ENCODE results near the gene RNASEH2C. TPM values are rescaled to one million over a fixed set of nuclear protein-coding genes. Genes with fewer than 3 reads are reported as not detected.

The RNASEH2C gene
- total RNA-seq, 1 donor: 26.4 TPM

DNA sequence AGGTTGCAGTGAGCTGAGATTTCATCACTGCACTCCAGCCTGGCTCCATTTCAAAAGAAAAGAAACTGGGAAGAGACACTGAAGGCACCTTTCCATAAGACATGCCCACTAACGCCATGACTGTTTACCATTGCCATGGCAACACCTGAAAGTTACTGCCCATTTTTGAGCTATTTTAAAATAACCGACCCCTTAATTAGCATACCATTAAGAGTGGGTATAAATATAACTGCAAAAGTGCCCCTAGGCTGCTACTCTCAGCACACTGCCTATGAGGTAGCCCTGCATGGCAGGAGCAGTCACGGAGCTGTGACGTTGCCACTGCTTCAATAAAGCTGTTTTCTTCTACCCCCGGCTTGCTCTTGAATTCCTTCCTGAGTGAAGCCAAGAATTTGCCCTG, 9.9 kb upstream of the RNASEH2C start:
- Histone ChIP-seq H3K4me3 (ENCODE audit: low read length) (no peak overlapping the region), H3K27me3 (ENCODE audit: insufficient read depth, low read length) (peaks cover 4% of the 10 kb centered on the region), H3K9me3 (ENCODE audit: low read depth, low read length) (no peaks in the 10 kb centered on the region), H3K4me1 (ENCODE audit: insufficient read depth, low read length) (no peaks in the 10 kb centered on the region)

DNA sequence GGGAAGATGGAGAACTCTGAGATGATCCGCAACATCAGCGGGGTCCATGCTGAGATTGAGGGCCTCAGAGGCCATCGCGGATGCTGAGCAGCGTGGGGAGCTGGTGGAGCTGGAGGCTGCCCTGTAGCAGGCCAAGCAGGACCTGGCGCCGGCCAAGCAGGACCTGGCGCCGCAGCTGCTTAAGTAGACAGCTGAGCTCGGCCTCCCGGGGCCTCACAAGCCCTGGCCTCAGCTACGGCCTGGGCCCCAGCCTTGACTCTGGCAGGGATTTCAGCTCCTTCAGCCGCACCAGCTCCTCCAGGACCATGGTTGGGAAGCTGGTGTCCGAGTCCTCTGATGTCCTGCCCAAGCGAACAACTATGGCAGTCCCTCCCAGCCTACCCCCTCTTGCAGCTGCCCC, 7.3 kb upstream of the RNASEH2C start:
- Histone ChIP-seq H3K9me3 (ENCODE audit: low read depth, low read length) (no peaks in the 10 kb centered on the region), H3K4me1 (ENCODE audit: insufficient read depth, low read length) (no peaks in the 10 kb centered on the region), H3K4me3 (ENCODE audit: low read length) (no peak overlapping the region), H3K27me3 (ENCODE audit: insufficient read depth, low read length) (peaks cover 4% of the 10 kb centered on the region)

DNA sequence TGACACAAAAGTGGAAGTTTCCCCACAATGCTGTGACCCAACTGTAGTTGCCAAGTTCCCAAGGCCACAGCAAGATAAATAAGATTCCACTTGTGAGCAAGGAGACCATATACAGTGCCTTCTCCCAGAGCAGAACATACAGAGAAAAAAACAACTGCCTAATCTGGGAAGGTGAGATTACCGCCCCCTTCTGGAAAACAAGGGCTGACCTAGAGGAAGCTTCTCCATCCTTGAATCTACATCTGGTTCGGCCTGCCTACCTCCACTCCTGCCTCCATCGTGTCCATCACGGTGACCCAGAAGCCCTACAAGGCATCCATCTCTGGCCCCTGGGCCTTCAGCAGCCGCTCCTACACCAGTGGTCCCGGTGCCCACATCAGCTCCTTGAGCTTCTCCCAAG, 6.1 kb upstream of the RNASEH2C start:
- Histone ChIP-seq H3K4me3 (ENCODE audit: low read length) (no peak overlapping the region), H3K9me3 (ENCODE audit: low read depth, low read length) (no peaks in the 10 kb centered on the region), H3K4me1 (ENCODE audit: insufficient read depth, low read length) (no peaks in the 10 kb centered on the region), H3K27me3 (ENCODE audit: insufficient read depth, low read length) (no peaks in the 10 kb centered on the region)

DNA sequence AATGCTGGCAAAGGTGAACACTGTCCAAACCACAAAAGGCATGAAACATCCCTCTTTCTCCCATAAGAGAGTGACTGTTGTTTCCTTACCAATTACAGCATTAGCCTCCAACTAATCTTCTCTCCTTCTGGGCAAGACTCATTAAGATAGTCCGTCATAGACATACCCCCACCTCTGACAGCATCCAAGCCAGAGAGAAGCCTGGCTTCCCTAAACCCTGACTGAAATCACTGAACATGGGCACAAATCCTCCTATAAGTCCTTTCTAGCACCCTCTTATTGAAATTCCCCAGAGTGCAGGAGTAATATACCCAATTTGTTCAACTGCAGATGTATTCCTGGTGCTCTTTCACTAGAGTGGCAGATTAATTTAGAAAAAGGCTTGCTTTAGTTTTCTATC, 1.7 kb upstream of the RNASEH2C start:
- Histone ChIP-seq H3K4me1 (ENCODE audit: insufficient read depth, low read length) (peaks cover 28% of the 10 kb centered on the region), H3K9me3 (ENCODE audit: low read depth, low read length) (no peaks in the 10 kb centered on the region), H3K27me3 (ENCODE audit: insufficient read depth, low read length) (no peaks in the 10 kb centered on the region), H3K4me3 (ENCODE audit: low read length) (no peak overlapping the region)

DNA sequence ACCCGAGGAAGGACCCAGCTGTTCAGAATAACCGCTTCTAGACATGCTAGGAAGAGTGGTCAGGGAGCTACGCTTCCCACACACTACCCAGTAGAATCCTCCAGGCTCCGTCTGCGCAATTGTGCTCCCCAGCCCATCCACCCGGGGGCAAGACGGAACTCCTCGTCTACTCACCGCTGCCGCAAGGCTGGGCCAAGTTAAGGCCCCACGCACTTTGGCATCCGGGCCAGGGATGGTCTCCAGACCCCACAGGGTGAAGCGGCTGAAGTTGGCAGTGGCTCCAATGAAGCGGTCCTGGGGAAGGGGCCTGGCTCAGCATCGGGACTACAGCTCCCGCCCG, 757 bp downstream of the RNASEH2C start:
- H3K4me1 ChIP-seq (ENCODE audit: insufficient read depth, low read length): peaks cover 28% of the 10 kb centered on the region
- peak overlapping the region; percentile 74 for H3K4me3 ChIP-seq (ENCODE audit: low read length)
- no peaks in the 10 kb centered on the region for H3K27me3 ChIP-seq (ENCODE audit: insufficient read depth, low read length)
- no peaks in the 10 kb centered on the region for H3K9me3 ChIP-seq (ENCODE audit: low read depth, low read length)

DNA sequence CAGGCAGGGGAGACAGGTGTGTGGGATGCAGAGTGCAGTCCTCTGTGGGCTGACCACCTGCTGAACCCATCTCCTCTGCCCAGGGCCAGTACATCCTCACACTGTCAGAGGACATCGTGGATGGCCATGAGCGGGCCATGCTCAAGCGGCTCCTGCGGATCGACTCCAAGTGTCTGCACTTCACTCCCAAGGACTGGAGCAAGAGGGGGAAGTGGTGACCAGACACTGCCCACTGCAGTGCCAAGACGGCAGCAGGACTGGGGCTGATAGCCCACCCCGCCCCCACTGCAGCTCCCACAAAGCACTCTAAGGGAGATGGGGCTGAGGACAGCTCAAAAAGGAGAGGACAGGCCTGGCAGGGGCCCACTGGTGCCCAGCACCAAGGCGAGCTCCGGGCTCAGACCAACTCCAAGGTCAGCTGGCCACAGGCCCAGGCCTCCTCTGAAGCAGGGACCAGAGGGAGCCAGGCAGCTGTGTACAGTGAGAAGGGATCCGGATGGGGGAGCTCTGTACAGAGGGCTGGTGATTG, 1.6 kb downstream of the RNASEH2C start:
- H3K4me3 ChIP-seq (ENCODE audit: low read length): no peak overlapping the region
- H3K9me3 ChIP-seq (ENCODE audit: low read depth, low read length): no peaks in the 10 kb centered on the region
- H3K27me3 ChIP-seq (ENCODE audit: insufficient read depth, low read length): no peaks in the 10 kb centered on the region
- H3K4me1 ChIP-seq (ENCODE audit: insufficient read depth, low read length): peaks cover 28% of the 10 kb centered on the region

DNA sequence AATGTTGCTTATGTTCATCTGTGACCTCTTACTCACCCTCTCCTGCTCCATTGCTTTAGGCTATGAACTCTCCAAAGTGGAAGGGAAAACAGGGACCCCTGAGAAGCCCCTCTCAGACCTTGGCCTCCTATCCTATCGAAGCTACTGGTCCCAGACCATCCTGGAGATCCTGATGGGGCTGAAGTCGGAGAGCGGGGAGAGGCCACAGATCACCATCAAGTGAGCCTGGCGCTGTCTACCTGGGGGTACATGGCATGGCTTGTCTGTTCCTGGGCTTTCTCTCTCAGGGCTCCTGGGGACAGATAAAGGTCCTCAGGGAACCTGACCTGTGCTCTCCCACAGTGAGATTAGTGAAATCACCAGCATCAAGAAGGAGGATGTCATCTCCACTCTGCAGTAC, 2.1 kb downstream of the RNASEH2C start:
- Histone ChIP-seq H3K4me1 (ENCODE audit: insufficient read depth, low read length) (peaks cover 28% of the 10 kb centered on the region), H3K9me3 (ENCODE audit: low read depth, low read length) (no peaks in the 10 kb centered on the region), H3K4me3 (ENCODE audit: low read length) (no peak overlapping the region), H3K27me3 (ENCODE audit: insufficient read depth, low read length) (no peaks in the 10 kb centered on the region)

DNA sequence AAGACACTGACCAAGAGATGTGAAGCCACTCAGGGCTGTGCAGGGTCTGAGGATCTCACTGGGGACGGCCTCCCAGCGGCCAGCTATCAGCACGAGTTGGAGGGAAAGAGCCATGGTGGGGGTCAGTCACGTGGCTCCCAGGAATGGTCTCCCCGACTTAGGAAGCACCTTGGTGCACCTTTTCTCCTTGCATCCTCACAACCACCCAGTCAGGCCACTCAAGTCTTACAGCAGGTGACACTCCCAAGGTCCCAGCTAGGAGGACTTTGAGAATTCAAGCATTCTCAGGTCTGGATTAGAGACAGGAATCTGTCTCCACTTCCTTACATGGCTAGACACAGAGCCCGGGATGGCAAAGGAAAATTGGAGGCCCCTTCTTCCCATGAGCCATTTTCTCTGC, 2.7 kb downstream of the RNASEH2C start:
- no peak overlapping the region for H3K4me3 ChIP-seq (ENCODE audit: low read length)
- peaks cover 35% of the 10 kb centered on the region for H3K4me1 ChIP-seq (ENCODE audit: insufficient read depth, low read length)
- no peaks in the 10 kb centered on the region for H3K9me3 ChIP-seq (ENCODE audit: low read depth, low read length)
- no peaks in the 10 kb centered on the region for H3K27me3 ChIP-seq (ENCODE audit: insufficient read depth, low read length)

- Histone ChIP-seq H3K4me3 (ENCODE audit: low read length) (no peak overlapping the region), H3K9me3 (ENCODE audit: low read depth, low read length) (no peaks in the 10 kb centered on the region), H3K4me1 (ENCODE audit: insufficient read depth, low read length) (peaks cover 40% of the 10 kb centered on the region), H3K27me3 (ENCODE audit: insufficient read depth, low read length) (no peaks in the 10 kb centered on the region)
Observed at GRCh38 chr11:65716774-65717405, 3.7 kb downstream of the RNASEH2C start.

GRCh38 chr11:65716302-65716701, 4.3 kb downstream of the RNASEH2C start:
- Histone ChIP-seq H3K4me1 (ENCODE audit: insufficient read depth, low read length) (peaks cover 42% of the 10 kb centered on the region), H3K4me3 (ENCODE audit: low read length) (no peak overlapping the region), H3K27me3 (ENCODE audit: insufficient read depth, low read length) (no peaks in the 10 kb centered on the region), H3K9me3 (ENCODE audit: low read depth, low read length) (no peaks in the 10 kb centered on the region)

DNA sequence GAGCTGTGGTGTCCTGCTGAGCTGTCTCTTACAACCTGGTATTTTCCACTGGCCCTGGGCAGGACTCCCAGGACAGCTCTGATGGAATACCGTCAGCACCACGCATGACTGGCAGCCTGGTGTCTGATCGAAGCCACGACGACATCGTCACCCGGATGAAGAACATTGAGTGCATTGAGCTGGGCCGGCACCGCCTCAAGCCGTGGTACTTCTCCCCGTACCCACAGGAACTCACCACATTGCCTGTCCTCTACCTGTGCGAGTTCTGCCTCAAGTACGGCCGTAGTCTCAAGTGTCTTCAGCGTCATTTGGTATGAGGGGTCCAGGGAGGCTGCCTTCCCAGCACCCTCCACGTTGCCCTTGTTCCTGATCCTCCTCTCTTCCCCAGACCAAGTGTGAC, 6.2 kb downstream of the RNASEH2C start:
- H3K4me1 ChIP-seq (ENCODE audit: insufficient read depth, low read length): peaks cover 39% of the 10 kb centered on the region
- H3K4me3 ChIP-seq (ENCODE audit: low read length): no peak overlapping the region
- H3K9me3 ChIP-seq (ENCODE audit: low read depth, low read length): no peaks in the 10 kb centered on the region
- no peaks in the 10 kb centered on the region for H3K27me3 ChIP-seq (ENCODE audit: insufficient read depth, low read length)

DNA sequence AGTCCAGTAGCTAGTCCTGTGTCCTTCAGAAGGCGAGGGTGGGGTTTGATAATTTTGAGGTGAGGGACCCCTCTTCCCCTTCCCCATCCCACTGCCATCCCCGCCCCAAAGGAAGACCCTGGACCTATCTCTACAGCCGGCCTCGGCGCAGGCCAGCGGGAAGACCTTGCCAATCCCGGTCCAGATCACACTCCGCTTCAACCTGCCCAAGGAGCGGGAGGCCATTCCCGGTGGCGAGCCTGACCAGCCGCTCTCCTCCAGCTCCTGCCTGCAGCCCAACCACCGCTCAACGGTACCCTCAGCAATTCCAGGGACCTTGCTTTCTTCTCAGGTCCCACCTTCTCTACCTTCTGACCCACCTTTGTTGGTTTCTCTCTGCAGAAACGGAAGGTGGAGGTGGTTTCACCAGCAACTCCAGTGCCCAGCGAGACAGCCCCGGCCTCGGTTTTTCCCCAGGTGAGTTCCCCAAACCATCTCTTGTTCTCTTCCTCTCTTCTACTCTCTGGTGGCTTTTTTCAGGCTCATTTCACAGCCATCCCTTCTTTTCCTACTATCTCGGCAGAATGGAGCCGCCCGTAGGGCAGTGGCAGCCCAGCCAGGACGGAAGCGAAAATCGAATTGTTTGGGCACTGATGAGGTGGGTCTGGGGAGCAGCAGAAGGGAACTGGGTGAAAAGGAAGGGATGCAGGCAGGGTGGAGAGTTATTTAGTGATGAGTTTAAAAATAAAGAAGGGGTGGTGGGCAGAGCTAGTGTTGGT, 7.2 kb downstream of the RNASEH2C start:
- Histone ChIP-seq H3K27me3 (ENCODE audit: insufficient read depth, low read length) (no peaks in the 10 kb centered on the region), H3K9me3 (ENCODE audit: low read depth, low read length) (no peaks in the 10 kb centered on the region), H3K4me1 (ENCODE audit: insufficient read depth, low read length) (peaks cover 29% of the 10 kb centered on the region), H3K4me3 (ENCODE audit: low read length) (no peak overlapping the region)

DNA sequence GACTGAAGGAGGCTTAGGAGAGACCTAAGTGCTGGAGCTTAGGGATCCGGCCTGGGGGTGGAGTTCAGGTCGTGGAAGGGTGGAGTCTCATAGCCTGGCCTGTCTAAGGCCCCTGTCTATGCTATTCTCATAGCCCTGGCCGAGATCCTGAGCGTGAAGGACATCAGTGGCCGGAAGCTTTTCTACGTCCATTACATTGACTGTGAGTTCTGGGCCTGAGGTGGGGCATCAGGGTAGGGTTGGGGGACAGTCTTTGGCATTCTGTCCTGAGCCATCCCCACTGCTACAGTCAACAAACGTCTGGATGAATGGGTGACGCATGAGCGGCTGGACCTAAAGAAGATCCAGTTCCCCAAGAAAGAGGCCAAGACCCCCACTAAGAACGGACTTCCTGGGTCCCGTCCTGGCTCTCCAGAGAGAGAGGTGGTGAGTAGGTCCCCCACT, 7.9 kb downstream of the RNASEH2C start:
- Histone ChIP-seq H3K4me1 (ENCODE audit: insufficient read depth, low read length) (peaks cover 21% of the 10 kb centered on the region), H3K27me3 (ENCODE audit: insufficient read depth, low read length) (no peaks in the 10 kb centered on the region), H3K4me3 (ENCODE audit: low read length) (peak overlapping the region; percentile 66), H3K9me3 (ENCODE audit: low read depth, low read length) (no peaks in the 10 kb centered on the region)

DNA sequence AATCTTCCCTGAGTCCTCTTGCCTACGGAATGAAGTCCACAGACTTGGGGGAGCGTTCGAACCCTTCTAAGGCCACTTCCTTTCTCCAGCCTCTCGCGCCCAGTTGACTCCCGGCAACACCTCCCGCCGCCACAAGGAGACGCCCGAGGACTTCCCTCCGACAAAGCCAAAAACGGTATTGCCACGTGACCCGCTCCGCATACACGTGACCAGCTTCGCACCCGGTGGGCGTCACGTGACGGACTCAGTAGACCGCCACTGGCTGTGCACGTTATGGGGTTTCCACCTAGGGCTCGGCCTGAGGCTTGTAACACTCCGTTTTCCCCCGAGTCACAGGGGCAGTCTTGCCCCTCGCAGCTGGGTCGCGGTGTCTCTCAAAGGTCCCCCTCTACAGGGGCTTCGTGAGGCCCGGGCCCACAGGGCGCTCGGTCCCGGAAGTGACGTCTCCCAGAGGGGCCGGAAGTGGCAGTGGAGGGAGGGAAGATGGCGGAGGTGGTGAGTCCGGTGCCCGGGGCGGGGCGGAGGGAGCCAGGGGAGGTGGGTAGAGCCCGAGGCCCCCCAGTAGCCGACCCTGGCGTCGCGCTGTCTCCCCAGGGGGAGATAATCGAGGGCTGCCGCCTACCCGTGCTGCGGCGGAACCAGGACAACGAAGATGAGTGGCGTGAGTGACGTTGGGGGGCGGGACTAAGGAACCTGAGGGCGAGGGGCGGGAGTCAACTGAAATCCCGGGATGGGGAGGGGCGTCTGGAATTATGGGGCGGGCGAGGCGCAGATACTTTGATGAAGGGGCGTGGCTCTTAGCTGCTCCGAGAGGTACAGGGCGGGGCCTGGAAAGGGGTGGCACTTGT, 8.6 kb downstream of the RNASEH2C start, which contains the start of gene KAT5:
TSS of gene KAT5 (plus strand) at position 468 of the 848 bp plus-strand sequence. CDS start at position 484, 16 bp downstream.
- Histone ChIP-seq H3K9me3 (ENCODE audit: low read depth, low read length) (no peaks in the 10 kb centered on the region), H3K4me1 (ENCODE audit: insufficient read depth, low read length) (peaks cover 21% of the 10 kb centered on the region), H3K4me3 (ENCODE audit: low read length) (peak within 1 kb of the TSS; percentile 66), H3K27me3 (ENCODE audit: insufficient read depth, low read length) (no peaks in the 10 kb centered on the region)

DNA sequence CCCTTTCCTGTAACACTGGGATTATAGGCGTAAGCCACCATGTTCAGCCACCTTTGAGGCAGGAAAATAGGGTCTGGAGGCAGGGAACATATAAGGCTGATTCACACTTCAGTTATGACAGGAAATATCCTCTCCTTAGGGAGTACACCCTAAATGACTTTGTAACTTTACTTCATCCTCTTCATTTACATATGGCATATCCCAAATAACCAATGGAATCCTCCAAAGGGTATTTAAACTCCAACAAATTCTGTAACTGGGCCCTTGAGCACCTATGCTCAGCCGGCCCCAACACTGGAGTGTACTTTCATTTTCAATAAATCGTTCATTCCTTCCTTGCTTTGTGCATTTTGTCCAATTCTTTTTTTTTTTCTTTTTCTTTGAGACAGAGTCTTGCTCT, 10.2 kb downstream of the RNASEH2C start:
- Histone ChIP-seq H3K4me1 (ENCODE audit: insufficient read depth, low read length) (peaks cover 26% of the 10 kb centered on the region), H3K27me3 (ENCODE audit: insufficient read depth, low read length) (no peaks in the 10 kb centered on the region), H3K9me3 (ENCODE audit: low read depth, low read length) (no peaks in the 10 kb centered on the region), H3K4me3 (ENCODE audit: low read length) (no peak overlapping the region)

All from mononuclear cell (primary cell).